Lower leg skin (tissue), 3 donors: ENCODE measurements around the gene GMEB2.

Experiments
- CTCF ChIP-seq, 3 donors: fragments of 450-650 bp; IDR thresholded peaks; one replicate each; pipeline ENCODE4 v1.5.1; 2016; ENCODE audit warnings: antibody characterized with exemption in 3 of 3, mild to moderate bottlenecking in 3 of 3, moderate library complexity in 2 of 3
- POLR2A ChIP-seq, 2 donors: fragments of 450-650 bp; IDR thresholded peaks; one replicate each; pipeline ENCODE4 v1.6.1; 2016 to 2017; ENCODE audit warnings: antibody characterized with exemption in 2 of 2, mild to moderate bottlenecking in 1 of 2, moderate library complexity in 1 of 2

- TF ChIP-seq CTCF (IDR thresholded peaks at IDR 0.05) (no peak), POLR2A (IDR thresholded peaks at IDR 0.05) (no peak)
These were observed 15.3 kb downstream of the GMEB2 start for GRCh38 chr20:63611646-63612045.
